ENCODE data around the gene ATP6V1E1.

GRCh38 chr22:17637490-17638181, 9.1 kb upstream of the ATP6V1E1 start:
- TF ChIP-seq ZBTB10 (tag by site-specific recombination; IDR thresholded peaks at IDR 0.05) (no peak), CTCF (tag by site-specific recombination; IDR thresholded peaks at IDR 0.05) (no peak), ZSCAN5A (tag by site-specific recombination; IDR thresholded peaks at IDR 0.05) (no peak), ZNF521 (tag by site-specific recombination; IDR thresholded peaks at IDR 0.05) (no peak), ZNF24 (tag by site-specific recombination; IDR thresholded peaks at IDR 0.05) (no peak), ZBTB20 (tag by site-specific recombination; IDR thresholded peaks at IDR 0.05) (no peak), ATF2 (tag by site-specific recombination; IDR thresholded peaks at IDR 0.05; ENCODE audit: low read depth) (no peak), ZEB2 (tag by site-specific recombination; IDR thresholded peaks at IDR 0.05) (no peak), ZNF280C (tag by site-specific recombination; IDR thresholded peaks at IDR 0.05) (no peak), SETDB1 (IDR thresholded peaks at IDR 0.05; ENCODE audit: insufficient read length, low read length) (no peak), ZBTB49 (tag by site-specific recombination; IDR thresholded peaks at IDR 0.05; ENCODE audit: low read depth) (no peak), ZNF514 (tag by site-specific recombination; IDR thresholded peaks at IDR 0.05) (no peak), BCL11A (tag by site-specific recombination; IDR thresholded peaks at IDR 0.05; ENCODE audit: low read depth) (no peak)
